Measurements from ENCODE around the gene DCP1A.
"Not testable (repeated sequence)": the region's sequence is repeated elsewhere in the genome, so short reads cannot be mapped to it uniquely, and the experiment has no call there.

The DCP1A gene

GRCh38 chr3:53312832-53313231 lies 34.5 kb downstream of the DCP1A start:
- no peak for TF ChIP-seq Cebpa-rat (IDR thresholded peaks at IDR 0.05)
- Histone ChIP-seq H3K9ac (0 out of 22 replicates have a peak overlapping the region, but pooled peaks of 1 of the 11 experiments have one; percentile 10), H3K4me3 (no peak overlapping the region), H3K27me3 (no peaks in the 10 kb centered on the region), H3K9me3 (replicated peaks in 1 of 11) (no peaks in the 10 kb centered on the region), H3K4me1 (peaks cover 0 to 10% (median 0%) of the 10 kb centered on the region in 10 experiments; a peak in 2 of 20 replicates), H4K20me1 (peaks cover 0 to 61% (median 13%) of the 10 kb centered on the region in 11 experiments; a peak in 9 of 22 replicates), H3K36me3 (peaks cover 74 to 99% (median 90%) of the 10 kb centered on the region in 11 experiments), H3K4me2 (no peak overlapping the region), H3K27ac (no peak overlapping the region)

GRCh38 chr3:53311882-53312281 lies 35.5 kb downstream of the DCP1A start:
- Histone ChIP-seq H4K20me1 (peaks cover 0 to 51% (median 13%) of the 10 kb centered on the region in 11 experiments; a peak in 8 of 22 replicates), H3K9ac (no peak overlapping the region), H3K27me3 (no peaks in the 10 kb centered on the region), H3K36me3 (peaks cover 73 to 98% (median 89%) of the 10 kb centered on the region in 11 experiments), H3K4me2 (no peak overlapping the region), H3K4me1 (peaks cover 0 to 10% (median 0%) of the 10 kb centered on the region in 10 experiments; a peak in 2 of 20 replicates), H3K27ac (no peak overlapping the region), H3K4me3 (no peak overlapping the region), H3K9me3 (replicated peaks in 1 of 11) (no peaks in the 10 kb centered on the region)
- no peak for TF ChIP-seq Cebpa-rat (IDR thresholded peaks at IDR 0.05)

DNA sequence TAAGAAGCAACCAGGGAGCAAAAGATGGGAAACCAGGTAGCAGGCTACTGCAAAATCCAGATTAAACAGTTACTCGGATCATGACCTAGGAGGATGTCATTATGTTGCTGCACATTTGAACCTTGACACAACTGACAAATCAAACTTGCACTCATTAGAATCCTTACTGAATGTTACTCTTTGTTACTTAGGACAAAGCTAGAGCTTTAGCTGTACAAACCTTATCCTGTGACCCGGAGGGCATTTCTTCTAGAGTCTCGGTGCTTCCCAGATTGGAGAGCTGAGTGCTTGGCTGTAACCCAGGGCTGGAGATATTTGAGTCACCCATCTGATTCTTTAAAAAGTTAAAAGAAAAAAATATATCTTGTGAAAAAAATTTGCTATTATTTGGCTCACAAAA lies 43.4 kb downstream of the DCP1A start:
- Histone ChIP-seq H3K4me3 (no peak overlapping the region), H3K27ac (no peak overlapping the region), H3K4me2 (no peak overlapping the region), H3K4me1 (peaks cover 0 to 13% (median 0%) of the 10 kb centered on the region in 10 experiments; a peak in 6 of 20 replicates), H3K36me3 (peaks cover 70 to 97% (median 87%) of the 10 kb centered on the region in 11 experiments), H3K9me3 (replicated peaks in 1 of 11) (no peaks in the 10 kb centered on the region), H3K27me3 (no peaks in the 10 kb centered on the region), H4K20me1 (peaks cover 0 to 21% (median 4%) of the 10 kb centered on the region in 11 experiments; a peak in 9 of 22 replicates), H3K9ac (no peak overlapping the region)
- TF ChIP-seq Cebpa-rat (IDR thresholded peaks at IDR 0.05), result no peak

- peaks cover 70 to 97% (median 87%) of the 10 kb centered on the region in 11 experiments for H3K36me3 ChIP-seq
- no peak overlapping the region for H3K4me2 ChIP-seq
- H3K9ac ChIP-seq, result no peak overlapping the region
- no peak overlapping the region for H3K4me3 ChIP-seq
- H3K9me3 ChIP-seq (replicated peaks in 1 of 11), result no peaks in the 10 kb centered on the region
- H3K4me1 ChIP-seq, result peaks cover 0 to 13% (median 0%) of the 10 kb centered on the region in 10 experiments; a peak in 6 of 20 replicates
- TF ChIP-seq Cebpa-rat (IDR thresholded peaks at IDR 0.05), result no peak
- H3K27me3 ChIP-seq, result no peaks in the 10 kb centered on the region
- no peak overlapping the region for H3K27ac ChIP-seq
- H4K20me1 ChIP-seq, result peaks cover 0 to 23% (median 4%) of the 10 kb centered on the region in 11 experiments; a peak in 9 of 22 replicates
Measured at GRCh38 chr3:53303549-53303948, 43.8 kb downstream of the DCP1A start.

DNA sequence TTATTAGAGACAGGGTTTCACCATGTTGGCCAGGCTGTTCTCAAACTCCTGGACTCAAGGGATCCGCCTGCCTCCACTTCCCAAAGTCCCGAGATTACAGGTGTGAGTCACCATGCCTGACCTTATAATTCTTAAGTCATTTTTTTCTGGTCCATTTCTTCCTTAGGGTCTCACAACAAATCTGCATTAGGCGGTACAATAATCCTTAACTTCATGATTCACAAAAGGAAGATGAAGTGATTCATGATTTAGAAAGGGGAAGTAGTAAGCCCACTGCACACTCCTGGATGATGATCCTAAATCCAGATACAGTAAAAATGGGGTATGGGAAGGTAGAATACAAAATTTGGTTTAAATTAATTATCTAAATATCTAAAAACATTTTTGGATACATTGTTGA lies 46.5 kb downstream of the DCP1A start:
- Histone ChIP-seq H3K36me3 (peaks cover 66 to 97% (median 86%) of the 10 kb centered on the region in 11 experiments), H3K27ac (peak overlapping the region in 2 of 11 experiments; percentile 11 to 35; a peak in 1 of 22 replicates), H3K9me3 (replicated peaks in 1 of 11) (no peaks in the 10 kb centered on the region), H3K4me1 (peaks cover 0 to 13% (median 0%) of the 10 kb centered on the region in 10 experiments; a peak in 6 of 20 replicates), H3K9ac (no peak overlapping the region), H4K20me1 (peaks cover 0 to 19% (median 4%) of the 10 kb centered on the region in 11 experiments; a peak in 9 of 22 replicates), H3K4me2 (peak overlapping the region in 2 of 11 experiments; percentile 20 to 39; a peak in 3 of 22 replicates), H3K4me3 (no peak overlapping the region), H3K27me3 (no peaks in the 10 kb centered on the region)
- TF ChIP-seq Cebpa-rat (IDR thresholded peaks at IDR 0.05), result no peak

DNA sequence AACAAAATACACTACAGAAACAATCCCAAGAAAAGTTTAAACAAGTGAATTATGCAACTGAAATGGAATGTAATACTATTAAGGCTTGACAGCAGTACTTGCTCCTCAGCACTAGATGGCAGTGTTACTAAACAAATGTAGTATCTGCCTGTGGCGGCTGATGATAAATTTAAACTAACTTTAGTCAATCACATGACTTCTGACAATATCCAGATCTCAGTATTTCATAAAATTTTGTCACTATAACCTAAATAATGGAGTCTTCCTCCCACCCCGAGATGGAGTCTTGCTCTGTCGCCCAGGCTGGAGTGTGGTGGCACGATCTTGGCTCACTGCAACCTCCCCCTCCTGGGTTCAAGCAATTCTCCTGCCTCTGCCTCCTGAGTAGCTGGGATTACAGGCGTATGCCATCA lies 47.7 kb downstream of the DCP1A start:
- peaks cover 69 to 91% (median 82%) of the 10 kb centered on the region in 11 experiments for H3K36me3 ChIP-seq
- H3K27ac ChIP-seq; H3K4me3 ChIP-seq; H3K9ac ChIP-seq; H3K4me2 ChIP-seq; H3K9me3 ChIP-seq (replicated peaks in 1 of 11); H3K27me3 ChIP-seq: not testable (repeated sequence)
- peaks cover 0 to 17% (median 4%) of the 10 kb centered on the region in 11 experiments; a peak in 9 of 22 replicates for H4K20me1 ChIP-seq
- peaks cover 0 to 13% (median 0%) of the 10 kb centered on the region in 10 experiments; a peak in 6 of 20 replicates for H3K4me1 ChIP-seq

- Histone ChIP-seq H3K27me3 (no peaks in the 10 kb centered on the region), H3K36me3 (peaks cover 65 to 93% (median 73%) of the 10 kb centered on the region in 11 experiments), H3K9ac (no peak overlapping the region), H3K9me3 (replicated peaks in 1 of 11) (no peaks in the 10 kb centered on the region), H3K27ac (no peak overlapping the region), H4K20me1 (peaks cover 0 to 7% (median 0%) of the 10 kb centered on the region in 11 experiments; a peak in 8 of 22 replicates), H3K4me2 (no peak overlapping the region), H3K4me1 (peaks cover 0 to 3% (median 0%) of the 10 kb centered on the region in 10 experiments; a peak in 5 of 20 replicates), H3K4me3 (no peak overlapping the region)
- TF ChIP-seq Cebpa-rat (IDR thresholded peaks at IDR 0.05), result no peak
Measured at GRCh38 chr3:53295410-53295809, 51.9 kb downstream of the DCP1A start.

GRCh38 chr3:53293867-53294266 lies 53.5 kb downstream of the DCP1A start:
- H4K20me1 ChIP-seq, result peaks cover 0 to 5% (median 0%) of the 10 kb centered on the region in 11 experiments; a peak in 4 of 22 replicates
- H3K4me3 ChIP-seq, result no peak overlapping the region
- no peak for TF ChIP-seq Cebpa-rat (IDR thresholded peaks at IDR 0.05)
- no peak overlapping the region for H3K4me2 ChIP-seq
- H3K27ac ChIP-seq, result no peak overlapping the region
- no peak overlapping the region for H3K9ac ChIP-seq
- no peaks in the 10 kb centered on the region for H3K4me1 ChIP-seq
- H3K9me3 ChIP-seq (replicated peaks in 1 of 11), result no peaks in the 10 kb centered on the region
- H3K27me3 ChIP-seq, result no peaks in the 10 kb centered on the region
- peaks cover 63 to 98% (median 79%) of the 10 kb centered on the region in 11 experiments for H3K36me3 ChIP-seq

DNA sequence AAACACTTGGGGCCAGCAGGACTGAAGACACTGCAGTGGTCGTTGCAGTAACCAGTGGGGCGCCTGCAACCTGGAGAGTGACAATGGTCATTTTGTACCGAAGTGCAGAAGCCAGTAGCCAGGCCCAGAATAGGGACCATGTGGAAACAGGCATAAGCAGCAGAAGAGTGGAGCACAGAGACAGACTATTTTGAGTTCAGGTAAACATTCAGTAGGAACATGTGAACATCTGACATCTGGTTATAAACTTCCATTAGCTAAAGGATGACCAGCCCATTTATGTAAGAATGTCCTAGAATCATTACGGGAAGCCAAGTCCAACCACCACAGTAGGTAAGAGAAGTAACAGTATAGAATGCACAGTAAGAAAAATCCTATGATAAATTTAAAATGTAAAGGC lies 59.1 kb downstream of the DCP1A start:
- H3K9me3 ChIP-seq (replicated peaks in 1 of 11), result no peaks in the 10 kb centered on the region
- no peak overlapping the region for H3K4me2 ChIP-seq
- no peak overlapping the region for H3K4me3 ChIP-seq
- peaks cover 61 to 98% (median 90%) of the 10 kb centered on the region in 11 experiments for H3K36me3 ChIP-seq
- no peaks in the 10 kb centered on the region for H3K27me3 ChIP-seq
- H3K9ac ChIP-seq, result no peak overlapping the region
- no peaks in the 10 kb centered on the region for H3K4me1 ChIP-seq
- peaks cover 0 to 7% (median 0%) of the 10 kb centered on the region in 11 experiments; a peak in 4 of 22 replicates for H4K20me1 ChIP-seq
- H3K27ac ChIP-seq, result no peak overlapping the region
- TF ChIP-seq Cebpa-rat (IDR thresholded peaks at IDR 0.05), result no peak
